HG02870 (cell line): Measurements from ENCODE around the gene FLNA.
"Not testable (repeated sequence)": the region's sequence is repeated elsewhere in the genome, so short reads cannot be mapped to it uniquely, and the experiment has no call there.

Experiments used
- ATAC-seq: cut with Tn5 transposase; IDR thresholded peaks from one replicate; pipeline ENCODE4 v1.9.1; 2021; ENCODE audit warnings: mild to moderate bottlenecking, moderate library complexity; ENCODE audit not compliant: unreplicated experiment

The FLNA gene

GRCh38 chrX:154398668-154399526, 24.5 kb upstream of the FLNA start:
- no peak for ATAC-seq

GRCh38 chrX:154397888-154398667, 23.6 kb upstream of the FLNA start, which contains the start of gene RPL10:
TSS of gene RPL10 (plus strand) at chrX:154398377. CDS start at chrX:154398520, 143 bp downstream.
- peak; percentile 64 for ATAC-seq

GRCh38 chrX:154396973-154397887, 22.8 kb upstream of the FLNA start:
- ATAC-seq: peak; percentile 40

GRCh38 chrX:154396363-154396762, 21.9 kb upstream of the FLNA start:
- ATAC-seq: not testable (repeated sequence)

GRCh38 chrX:154389812-154390747, 15.6 kb upstream of the FLNA start:
- ATAC-seq: peak; percentile 54

GRCh38 chrX:154388649-154389048, 14.2 kb upstream of the FLNA start:
- ATAC-seq: not testable (repeated sequence)

- not testable (repeated sequence) for ATAC-seq
Measured at GRCh38 chrX:154388094-154388493, 13.7 kb upstream of the FLNA start.

GRCh38 chrX:154384284-154384892, 10.0 kb upstream of the FLNA start:
- ATAC-seq: no peak

- no peak for ATAC-seq
Measured at GRCh38 chrX:154383359-154384283, 9.2 kb upstream of the FLNA start.

GRCh38 chrX:154382483-154383069, 8.1 kb upstream of the FLNA start:
- no peak for ATAC-seq

GRCh38 chrX:154381271-154381670, 6.8 kb upstream of the FLNA start:
- no peak for ATAC-seq

- ATAC-seq: no peak
Measured at GRCh38 chrX:154380787-154381186, 6.4 kb upstream of the FLNA start.

- no peak for ATAC-seq
Measured at GRCh38 chrX:154380153-154380552, 5.7 kb upstream of the FLNA start.

GRCh38 chrX:154379569-154379951, 5.1 kb upstream of the FLNA start:
- ATAC-seq: peak; percentile 0

- peak; percentile 81 for ATAC-seq
Measured at GRCh38 chrX:154378799-154379568, 4.5 kb upstream of the FLNA start, which contains the start of gene EMD. TSS of gene EMD (plus strand) at chrX:154379295. CDS start at chrX:154379485, 190 bp downstream.

- peak; percentile 2 for ATAC-seq
Measured at GRCh38 chrX:154378059-154378798, 3.8 kb upstream of the FLNA start.
